GM12891 (cell line): ENCODE results near the gene PRUNE2.

Experiments used
- PAX5 ChIP-seq: IDR thresholded peaks from 2 replicates; pipeline ENCODE4 v1.6.1; 2011; ENCODE audit warnings: low read length, moderate library complexity, mild to moderate bottlenecking; ENCODE audit not compliant: insufficient read depth, severe bottlenecking
- POLR2A ChIP-seq: IDR thresholded peaks from 2 replicates; pipeline ENCODE4 v1.6.1; 2011; ENCODE audit warnings: low read depth, low read length, control low read depth
- POLR2AphosphoS5 ChIP-seq: IDR thresholded peaks from 2 replicates; pipeline ENCODE4 v1.6.1; 2011; ENCODE audit warnings: low read depth, low read length, control low read depth
- POU2F2 ChIP-seq: IDR thresholded peaks from 2 replicates; pipeline ENCODE4 v1.6.1; 2011; ENCODE audit warnings: low read depth, mild to moderate bottlenecking, control low read depth, low read length, moderate library complexity
- SPI1 ChIP-seq: IDR thresholded peaks from 2 replicates; pipeline ENCODE4 v1.6.1; 2011; ENCODE audit warnings: low read depth, low read length, control low read depth
- TAF1 ChIP-seq: IDR thresholded peaks from 2 replicates; pipeline ENCODE4 v1.6.1; 2011; ENCODE audit warnings: low read depth, low read length, control low read depth

DNA sequence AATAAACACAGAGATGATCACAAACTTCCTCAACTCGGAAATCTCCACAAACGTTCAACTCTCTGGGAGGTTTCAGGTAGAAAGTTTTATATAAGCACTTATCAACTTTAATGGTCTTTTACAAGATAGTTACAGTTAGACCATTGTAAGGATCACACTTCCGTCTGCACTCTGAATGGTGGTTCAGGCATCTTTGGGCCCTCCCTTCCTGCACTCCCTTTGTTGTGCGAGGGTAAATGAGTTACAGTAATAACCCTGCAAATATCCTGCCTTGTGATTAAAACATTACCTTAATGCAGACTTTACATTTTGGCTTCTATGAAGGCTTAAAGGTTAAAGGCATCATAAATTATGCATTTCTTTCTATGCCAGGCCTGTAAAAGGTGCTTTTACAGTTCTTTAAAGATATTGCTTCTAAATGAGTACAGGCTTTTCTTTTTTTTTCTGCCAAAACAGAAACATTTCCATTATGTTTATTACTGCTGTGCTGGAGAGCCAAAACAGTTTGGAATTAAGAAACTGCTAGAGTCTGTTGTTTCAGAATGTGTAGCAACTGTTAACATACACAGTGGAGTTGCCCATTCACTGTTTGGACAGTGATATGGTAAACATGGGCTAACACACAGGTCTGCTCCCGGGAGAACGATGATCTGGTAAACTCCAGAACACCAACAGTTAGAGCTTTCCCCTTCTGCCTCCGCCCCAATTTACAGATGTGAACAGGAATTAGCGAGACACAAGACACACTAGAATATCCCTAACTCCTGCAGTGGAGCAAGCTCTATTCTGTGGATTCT lies 1.1 kb downstream of the PRUNE2 start:
- TF ChIP-seq POLR2A (no peak), POLR2AphosphoS5 (no peak), TAF1 (no peak), SPI1 (no peak), POU2F2 (no peak), PAX5 (no peak)
